PFSK-1 (cell line): Measurements from ENCODE around the gene TTC39B.

Experiments
- POLR2AphosphoS5 ChIP-seq: IDR thresholded peaks from 2 replicates; pipeline ENCODE4 v1.6.1; 2012; ENCODE audit warnings: low read depth, mild to moderate bottlenecking, control low read depth, low read length, moderate library complexity
- SIN3A ChIP-seq: IDR thresholded peaks from 2 replicates; pipeline ENCODE4 v1.6.1; 2012; ENCODE audit warnings: mild to moderate bottlenecking, low read length, moderate library complexity, borderline replicate concordance; ENCODE audit not compliant: insufficient read depth
- TAF1 ChIP-seq: IDR thresholded peaks from 2 replicates; pipeline ENCODE4 v1.6.1; 2012; ENCODE audit warnings: low read length, control low read depth, borderline replicate concordance; ENCODE audit not compliant: insufficient read depth
- TF ChIP-seq, protein P1 (sequence below), 2 experiments: IDR thresholded peaks; 2 replicates each; pipeline versions ENCODE4 v1.6.1 to v1.8.0; 2011 to 2012; ENCODE audit warnings: low read depth in 2 of 2, low read length in 2 of 2, control low read depth in 1 of 2, inconsistent platforms in 1 of 2, mild to moderate bottlenecking in 1 of 2, moderate library complexity in 1 of 2; ENCODE audit not compliant: insufficient read depth in 1 of 2

DNA sequence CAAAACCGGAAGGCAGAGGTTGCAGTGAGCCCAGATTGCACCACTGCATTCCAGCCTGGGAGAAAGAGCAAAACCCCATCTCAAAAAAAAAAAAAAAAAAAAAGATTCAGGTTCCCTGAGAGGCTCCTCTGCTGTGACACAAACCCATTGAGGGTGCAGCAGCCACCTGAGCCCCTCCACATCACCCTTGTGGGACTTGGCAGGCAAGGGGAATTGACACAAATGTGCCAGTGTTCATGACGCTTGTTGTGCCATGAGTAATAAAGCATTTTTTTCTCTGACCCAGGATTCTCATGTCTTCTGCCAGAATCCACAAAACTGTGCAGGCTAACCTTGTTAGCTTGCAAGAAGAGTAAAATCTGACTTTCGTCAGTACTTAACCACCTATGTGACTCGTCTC lies 149.6 kb downstream of the TTC39B start:
- TF ChIP-seq, protein P1, sequence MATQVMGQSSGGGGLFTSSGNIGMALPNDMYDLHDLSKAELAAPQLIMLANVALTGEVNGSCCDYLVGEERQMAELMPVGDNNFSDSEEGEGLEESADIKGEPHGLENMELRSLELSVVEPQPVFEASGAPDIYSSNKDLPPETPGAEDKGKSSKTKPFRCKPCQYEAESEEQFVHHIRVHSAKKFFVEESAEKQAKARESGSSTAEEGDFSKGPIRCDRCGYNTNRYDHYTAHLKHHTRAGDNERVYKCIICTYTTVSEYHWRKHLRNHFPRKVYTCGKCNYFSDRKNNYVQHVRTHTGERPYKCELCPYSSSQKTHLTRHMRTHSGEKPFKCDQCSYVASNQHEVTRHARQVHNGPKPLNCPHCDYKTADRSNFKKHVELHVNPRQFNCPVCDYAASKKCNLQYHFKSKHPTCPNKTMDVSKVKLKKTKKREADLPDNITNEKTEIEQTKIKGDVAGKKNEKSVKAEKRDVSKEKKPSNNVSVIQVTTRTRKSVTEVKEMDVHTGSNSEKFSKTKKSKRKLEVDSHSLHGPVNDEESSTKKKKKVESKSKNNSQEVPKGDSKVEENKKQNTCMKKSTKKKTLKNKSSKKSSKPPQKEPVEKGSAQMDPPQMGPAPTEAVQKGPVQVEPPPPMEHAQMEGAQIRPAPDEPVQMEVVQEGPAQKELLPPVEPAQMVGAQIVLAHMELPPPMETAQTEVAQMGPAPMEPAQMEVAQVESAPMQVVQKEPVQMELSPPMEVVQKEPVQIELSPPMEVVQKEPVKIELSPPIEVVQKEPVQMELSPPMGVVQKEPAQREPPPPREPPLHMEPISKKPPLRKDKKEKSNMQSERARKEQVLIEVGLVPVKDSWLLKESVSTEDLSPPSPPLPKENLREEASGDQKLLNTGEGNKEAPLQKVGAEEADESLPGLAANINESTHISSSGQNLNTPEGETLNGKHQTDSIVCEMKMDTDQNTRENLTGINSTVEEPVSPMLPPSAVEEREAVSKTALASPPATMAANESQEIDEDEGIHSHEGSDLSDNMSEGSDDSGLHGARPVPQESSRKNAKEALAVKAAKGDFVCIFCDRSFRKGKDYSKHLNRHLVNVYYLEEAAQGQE (IDR thresholded peaks at IDR 0.05; ENCODE audit: insufficient read depth in 1 of 2, low read depth in 2 of 2, low read length in 2 of 2) = no peak
- no peak for TF ChIP-seq POLR2AphosphoS5
- TF ChIP-seq SIN3A = no peak
- no peak for TF ChIP-seq TAF1
